ENCODE measurements around the gene KSR2.

The KSR2 gene

GRCh38 chr12:117567644-117568216 is 401.1 kb downstream of the KSR2 start:
- no peak for DNase-seq

DNA sequence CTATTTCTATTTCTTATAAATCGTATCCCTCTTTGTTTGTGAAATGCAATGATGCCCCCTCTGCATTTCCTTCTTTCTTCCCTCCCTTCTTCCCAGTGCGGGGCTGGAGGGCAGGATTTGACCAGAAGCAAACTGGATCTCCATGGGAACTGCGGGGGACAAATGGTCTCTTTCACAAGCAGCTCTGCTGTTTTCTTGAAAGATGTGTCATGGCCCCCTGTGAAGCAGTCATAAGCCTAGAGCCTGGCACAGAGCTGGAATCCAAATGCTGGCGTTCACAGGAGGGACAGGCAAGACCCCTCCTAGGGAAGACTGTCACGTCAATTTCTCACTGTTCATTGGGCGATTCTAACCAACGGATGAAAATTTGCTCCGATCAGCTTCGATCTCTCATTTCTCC is 403.9 kb downstream of the KSR2 start:
- no peak for DNase-seq

- no peak for DNase-seq
Observed at GRCh38 chr12:117563706-117564105, 405.1 kb downstream of the KSR2 start.

GRCh38 chr12:117563007-117563406 is 405.8 kb downstream of the KSR2 start:
- DNase-seq, result no peak

- DNase-seq, result no peak
Observed at GRCh38 chr12:117561990-117562389, 406.8 kb downstream of the KSR2 start.

GRCh38 chr12:117559978-117560377 is 408.8 kb downstream of the KSR2 start:
- no peak for DNase-seq

DNA sequence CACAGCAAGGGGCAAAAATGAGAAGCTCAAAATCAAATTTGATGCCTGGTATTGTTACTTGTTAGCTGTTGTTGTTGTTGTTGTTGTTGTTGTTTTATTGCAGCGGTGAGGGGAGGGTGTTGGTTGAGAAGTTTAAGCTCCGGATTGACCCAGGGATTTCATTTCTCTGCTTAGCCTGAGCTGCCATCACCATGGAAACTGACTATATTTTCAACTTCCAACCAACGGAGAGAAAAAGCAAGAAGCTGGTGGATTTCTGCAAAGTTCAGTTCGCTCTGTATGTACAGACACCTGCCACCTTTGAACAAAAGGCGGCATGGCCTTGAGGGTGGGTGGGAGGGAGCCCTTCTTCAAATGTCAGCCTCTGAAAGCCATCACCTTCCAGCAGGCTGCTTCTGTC is 412.9 kb downstream of the KSR2 start:
- DNase-seq, result no peak

DNA sequence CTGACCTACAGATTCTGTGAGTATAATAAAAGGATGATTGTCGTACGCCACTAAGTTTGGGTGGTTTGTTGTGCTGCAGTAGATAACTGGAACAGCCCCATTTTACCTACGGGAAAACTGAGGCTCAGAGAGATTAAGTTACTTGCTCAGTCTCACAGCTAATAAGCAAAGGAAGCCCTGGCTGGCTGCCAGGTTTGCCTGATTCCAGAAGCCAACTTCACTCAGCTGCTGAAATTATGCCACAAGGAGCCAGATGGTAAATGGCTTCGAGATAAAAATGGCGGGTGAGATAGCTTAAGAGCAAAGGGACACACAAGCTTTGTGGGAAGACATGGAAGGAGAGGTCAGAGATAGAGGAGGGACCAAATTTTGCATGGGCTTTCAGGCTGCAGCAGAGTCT is 415.8 kb downstream of the KSR2 start:
- DNase-seq, result no peak

- no peak for DNase-seq
Observed at GRCh38 chr12:117551665-117552064, 417.1 kb downstream of the KSR2 start.

- no peak for DNase-seq
Observed at GRCh38 chr12:117547209-117547608, 421.6 kb downstream of the KSR2 start.

DNA sequence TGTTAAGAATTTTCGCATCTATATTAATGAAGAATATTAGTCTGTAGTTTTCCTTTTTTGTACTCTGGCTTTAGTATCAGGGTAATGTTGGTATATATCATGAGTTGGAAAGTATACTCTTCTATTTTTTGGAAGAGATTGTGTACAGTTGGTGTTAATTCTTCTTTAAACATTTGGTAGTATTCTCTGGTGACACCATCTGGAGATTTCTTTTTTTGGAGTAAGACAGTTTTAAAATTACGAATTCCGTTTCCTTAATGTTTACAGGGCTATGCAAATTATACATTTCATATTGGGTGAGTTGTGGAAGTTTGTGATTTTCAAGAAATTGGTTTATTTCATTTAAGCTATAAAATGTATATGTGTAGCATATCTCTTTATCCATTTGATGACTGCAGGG is 423.6 kb downstream of the KSR2 start:
- DNase-seq, result no peak

DNA sequence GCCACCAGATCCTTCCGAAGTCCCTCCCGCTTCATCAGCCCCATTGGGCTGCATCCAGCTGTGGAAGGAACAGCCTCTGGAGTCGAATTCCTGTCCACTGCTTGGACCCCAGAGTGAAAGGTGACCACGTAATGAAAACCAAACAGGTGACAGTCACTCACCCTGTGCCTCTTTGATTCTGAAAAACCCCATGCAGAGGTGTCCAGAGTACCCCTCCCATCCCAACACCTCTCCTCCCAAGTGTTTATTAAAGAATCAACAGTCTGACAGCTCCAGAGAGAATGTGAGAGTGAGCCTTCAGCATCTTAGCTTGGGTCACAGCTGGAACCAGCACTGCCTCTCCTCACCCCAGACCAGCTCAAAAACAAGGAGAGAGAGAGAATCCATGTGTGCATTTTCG is 428.8 kb downstream of the KSR2 start:
- DNase-seq, result no peak

DNA sequence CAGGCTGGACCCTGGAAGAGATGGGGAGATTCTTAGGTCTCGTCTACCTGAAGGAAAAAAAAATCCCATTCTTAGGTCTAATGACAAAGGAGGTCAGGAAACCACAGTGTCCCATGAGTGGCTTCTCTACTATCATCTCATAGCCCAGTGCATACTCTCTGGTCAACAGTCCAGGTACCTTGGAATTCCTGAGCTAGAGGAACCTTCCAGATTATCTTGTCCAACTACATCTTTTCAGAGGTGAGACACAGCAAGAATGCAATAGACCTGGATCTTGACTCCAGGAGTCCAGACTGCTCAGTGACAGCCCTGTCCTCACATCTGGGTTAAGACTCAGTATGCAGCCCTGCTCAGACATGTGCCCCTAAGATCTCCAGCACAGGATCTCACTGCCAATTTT is 429.9 kb downstream of the KSR2 start:
- DNase-seq, result no peak

DNA sequence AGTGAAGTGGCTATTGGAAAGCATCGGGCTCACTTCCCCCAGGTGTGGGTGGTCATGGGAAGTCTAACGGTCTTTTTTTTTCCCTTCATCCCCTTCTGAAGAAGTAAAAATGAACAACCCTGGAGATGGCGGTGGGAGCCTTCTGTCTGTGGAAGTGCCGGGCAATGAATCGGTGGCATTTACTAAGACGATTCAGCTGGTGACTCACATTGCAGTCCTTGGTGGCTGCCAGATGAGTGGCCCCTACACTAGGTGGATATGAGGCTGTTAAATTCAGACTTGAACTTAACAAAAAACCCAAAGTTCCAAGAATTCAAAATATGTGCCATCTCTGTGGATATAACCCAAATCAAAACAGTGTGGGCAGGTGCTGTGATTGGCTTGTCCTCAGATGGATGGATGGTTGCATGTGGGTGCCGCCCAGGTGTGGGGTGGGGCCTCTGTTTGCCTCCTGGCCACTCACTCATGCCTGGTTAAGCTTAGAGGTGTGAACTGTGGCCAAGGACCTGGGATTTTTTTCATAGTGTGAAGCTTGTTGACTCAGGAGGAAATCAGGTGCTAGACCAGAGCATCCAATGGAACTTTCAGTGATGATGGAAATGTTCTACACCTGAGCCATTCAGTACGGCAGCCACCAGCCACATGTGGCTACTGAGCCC is 430.6 kb downstream of the KSR2 start:
- DNase-seq, result no peak

- DNase-seq, result no peak
Observed at GRCh38 chr12:117533687-117534086, 435.1 kb downstream of the KSR2 start.

- no peak for DNase-seq
Observed at GRCh38 chr12:117530796-117531195, 438.0 kb downstream of the KSR2 start.

DNA sequence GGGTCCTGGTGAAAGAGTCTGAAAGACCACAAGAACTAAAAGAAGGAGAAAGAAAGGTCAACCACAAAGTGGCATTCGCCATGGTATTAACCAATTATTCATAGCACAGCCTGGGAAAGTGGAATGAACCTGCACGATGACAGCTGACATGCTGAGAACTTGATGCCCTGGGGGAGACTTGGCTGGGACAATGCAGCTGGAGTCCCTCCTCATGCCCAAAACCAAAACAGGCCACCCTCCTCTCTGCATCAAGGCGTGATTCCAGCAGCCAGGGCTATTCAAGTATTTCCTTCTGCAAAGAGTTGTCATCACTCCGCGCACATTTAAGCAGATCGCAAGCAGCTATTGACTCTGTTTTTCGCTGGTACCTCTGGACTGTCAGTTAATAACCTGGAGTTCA is 440.3 kb downstream of the KSR2 start:
- DNase-seq, result no peak

DNA sequence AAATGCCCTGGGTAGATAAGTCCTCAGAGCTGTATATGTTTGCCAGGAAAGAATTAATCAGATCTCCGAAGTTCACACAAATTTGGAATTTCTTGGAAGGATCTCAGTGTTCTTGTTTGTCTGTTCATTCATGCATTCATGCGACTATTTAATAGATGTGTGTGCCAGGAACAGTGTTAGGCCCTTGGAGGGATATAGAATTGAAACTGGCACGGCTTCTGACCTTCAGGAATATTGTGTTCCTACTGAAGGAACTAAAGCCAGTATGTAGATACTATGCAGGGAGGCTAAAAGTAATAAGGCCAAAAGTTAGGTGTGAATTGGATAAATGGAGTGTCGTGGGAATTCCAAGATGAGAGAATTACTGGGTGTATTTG is 441.3 kb downstream of the KSR2 start:
- DNase-seq, result no peak

DNA sequence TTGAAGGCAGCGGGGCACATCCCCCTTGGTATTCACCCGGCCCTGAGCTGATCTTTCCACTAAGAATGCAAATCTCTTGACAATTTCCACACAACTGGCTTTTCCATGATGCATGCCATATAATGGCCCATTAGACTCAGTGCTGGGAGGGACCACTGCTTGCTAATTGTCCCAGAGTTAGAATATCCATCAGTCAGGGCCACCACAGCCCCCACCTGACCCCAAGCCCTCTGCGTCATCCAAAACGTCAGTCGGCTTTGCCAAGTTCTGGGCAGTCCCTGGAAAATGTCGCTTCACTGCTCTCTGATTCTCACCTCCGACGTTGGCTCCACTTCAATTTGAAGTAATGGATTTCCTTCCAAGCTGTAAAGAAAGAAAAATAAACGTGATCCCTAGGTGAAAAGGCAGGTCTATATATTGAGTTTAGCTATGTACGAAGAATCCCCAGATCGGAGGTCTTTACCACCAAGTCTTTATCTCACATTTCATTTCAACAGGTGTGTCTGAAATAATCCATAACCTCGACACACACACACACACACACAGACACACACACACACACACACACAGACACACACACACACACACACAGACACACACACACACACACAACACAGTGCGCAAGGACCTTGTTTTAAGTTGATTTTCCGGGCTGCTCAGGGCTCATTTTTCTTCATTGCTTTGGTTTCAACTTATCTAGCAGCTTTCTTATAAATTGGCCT is 441.9 kb downstream of the KSR2 start:
- DNase-seq, result no peak

- DNase-seq, result no peak
Observed at GRCh38 chr12:117525766-117526165, 443.0 kb downstream of the KSR2 start.

DNA sequence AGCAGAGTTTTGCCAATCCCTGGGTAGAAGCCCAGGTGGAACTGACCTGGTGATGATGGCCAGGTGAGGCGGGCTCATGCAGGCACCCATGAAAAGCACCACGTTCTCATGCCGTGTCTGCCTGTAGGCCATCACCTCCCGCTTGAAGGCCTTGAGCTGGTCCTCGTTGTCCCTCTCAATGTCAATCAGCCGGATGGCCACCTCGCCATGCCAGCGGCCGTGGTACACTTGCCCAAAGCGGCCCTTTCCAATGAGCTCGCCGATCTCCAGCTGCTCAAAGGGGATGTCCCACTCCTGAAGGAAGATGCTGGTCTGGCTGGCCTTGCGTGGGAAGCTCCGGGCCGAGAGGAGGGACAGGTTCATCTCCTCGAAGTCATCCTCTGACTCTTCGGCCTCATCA is 444.0 kb downstream of the KSR2 start:
- no peak for DNase-seq

DNA sequence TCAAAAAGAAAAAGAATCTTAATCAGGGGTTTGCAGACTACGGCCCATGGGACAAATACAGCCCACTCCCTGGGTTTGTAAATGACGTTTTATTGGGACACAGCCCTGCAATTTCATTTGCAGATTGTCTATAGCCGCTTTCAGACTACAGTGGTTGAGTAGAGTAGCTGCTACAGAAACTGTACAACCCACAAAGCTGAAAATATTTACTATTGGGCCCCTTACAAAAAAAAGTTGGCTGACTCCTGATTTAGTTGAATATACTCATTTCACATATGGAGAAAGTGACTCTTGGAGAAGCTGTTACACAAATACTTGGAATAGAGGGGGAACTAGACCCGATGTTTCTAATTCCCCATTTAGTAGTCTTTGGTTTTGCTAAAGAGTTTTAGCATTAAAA is 444.8 kb downstream of the KSR2 start:
- DNase-seq, result no peak

GRCh38 chr12:117522559-117522958 is 446.2 kb downstream of the KSR2 start:
- DNase-seq, result no peak

- no peak for DNase-seq
Observed at GRCh38 chr12:117521867-117522266, 446.9 kb downstream of the KSR2 start.

- no peak for DNase-seq
Observed at GRCh38 chr12:117521346-117521745, 447.4 kb downstream of the KSR2 start.
